GM13977 (cell line): ENCODE measurements around the gene PRR22.

ENCODE experiments used
- DNase-seq: peaks from one replicate; pipeline ENCODE4 v3.0.0; 2012; ENCODE audit warnings: low spot score
- in situ Hi-C: fragments of 300-500 bp; cut with MboI; formaldehyde crosslinking; loops from one replicate; pipeline ENCODE4 v1.12.0; 2022; ENCODE audit warnings: low sequenced_read_pairs, low pct_unique_long_range_greater_than_20kb, mixed read lengths, inconsistent platforms; ENCODE audit not compliant: unreplicated experiment
- TF ChIP-seq, protein P1 (sequence below): IDR thresholded peaks from 2 replicates; pipeline ENCODE4 v1.5.1; 2012; ENCODE audit warnings: mild to moderate bottlenecking, control low read depth; ENCODE audit not compliant: insufficient read depth; ENCODE audit errors: extremely low read depth, missing control alignments

The PRR22 gene

DNA sequence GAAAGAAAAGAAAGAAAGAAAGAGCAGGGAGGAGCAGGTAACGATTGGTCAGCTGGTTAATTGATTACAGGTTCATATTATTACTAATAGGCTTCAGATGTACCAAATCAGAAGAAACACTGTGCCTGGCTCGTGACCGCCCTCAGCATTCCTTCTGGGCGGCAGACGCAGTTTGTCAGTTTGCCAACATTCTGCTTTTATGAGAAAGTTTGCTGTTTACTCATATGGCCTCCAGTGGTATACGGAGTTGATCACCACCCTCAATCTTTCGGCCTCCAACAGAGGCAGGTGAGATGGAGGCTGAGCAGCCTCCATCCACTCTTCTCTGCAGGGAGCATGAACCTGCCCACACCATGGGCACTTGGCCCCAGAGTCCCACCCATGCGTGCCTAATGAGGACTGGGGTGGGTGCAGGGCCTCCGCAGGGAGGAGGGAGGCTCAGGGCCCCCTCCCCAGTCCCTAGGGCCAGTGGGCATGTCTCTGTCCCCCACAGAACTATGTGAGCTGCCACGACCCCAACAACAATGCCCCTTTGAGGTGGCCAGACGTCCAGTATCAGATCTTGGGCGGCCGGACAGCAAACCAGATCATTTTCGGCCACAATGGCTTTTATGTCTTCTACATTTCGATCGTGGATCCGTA lies 8.8 kb downstream of the PRR22 start:
- in situ Hi-C loops: no loop called here
- TF ChIP-seq, protein P1, sequence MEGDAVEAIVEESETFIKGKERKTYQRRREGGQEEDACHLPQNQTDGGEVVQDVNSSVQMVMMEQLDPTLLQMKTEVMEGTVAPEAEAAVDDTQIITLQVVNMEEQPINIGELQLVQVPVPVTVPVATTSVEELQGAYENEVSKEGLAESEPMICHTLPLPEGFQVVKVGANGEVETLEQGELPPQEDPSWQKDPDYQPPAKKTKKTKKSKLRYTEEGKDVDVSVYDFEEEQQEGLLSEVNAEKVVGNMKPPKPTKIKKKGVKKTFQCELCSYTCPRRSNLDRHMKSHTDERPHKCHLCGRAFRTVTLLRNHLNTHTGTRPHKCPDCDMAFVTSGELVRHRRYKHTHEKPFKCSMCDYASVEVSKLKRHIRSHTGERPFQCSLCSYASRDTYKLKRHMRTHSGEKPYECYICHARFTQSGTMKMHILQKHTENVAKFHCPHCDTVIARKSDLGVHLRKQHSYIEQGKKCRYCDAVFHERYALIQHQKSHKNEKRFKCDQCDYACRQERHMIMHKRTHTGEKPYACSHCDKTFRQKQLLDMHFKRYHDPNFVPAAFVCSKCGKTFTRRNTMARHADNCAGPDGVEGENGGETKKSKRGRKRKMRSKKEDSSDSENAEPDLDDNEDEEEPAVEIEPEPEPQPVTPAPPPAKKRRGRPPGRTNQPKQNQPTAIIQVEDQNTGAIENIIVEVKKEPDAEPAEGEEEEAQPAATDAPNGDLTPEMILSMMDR: no peak
- no peak for DNase-seq

DNA sequence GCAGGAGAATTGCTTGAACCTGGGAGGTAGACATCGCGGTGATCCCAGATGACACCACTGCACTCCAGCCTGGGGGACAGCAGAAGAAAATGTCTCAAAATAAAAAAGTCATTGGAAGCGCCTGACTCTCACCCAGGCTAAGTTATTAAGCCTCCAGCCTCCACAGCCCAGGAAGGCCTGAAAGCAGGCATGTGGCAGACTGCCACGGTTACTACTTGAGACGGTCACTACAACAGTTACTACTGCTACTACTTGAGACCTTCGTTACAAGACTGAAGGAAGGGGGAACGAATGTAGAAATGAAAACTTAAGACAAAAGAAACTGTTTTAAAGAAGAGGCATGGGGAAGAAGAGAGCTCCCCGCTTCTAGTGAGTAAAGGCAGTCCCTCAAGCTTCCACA lies 9.6 kb downstream of the PRR22 start:
- in situ Hi-C loops: no loop called here
- DNase-seq: no peak
- TF ChIP-seq, protein P1: no peak

DNA sequence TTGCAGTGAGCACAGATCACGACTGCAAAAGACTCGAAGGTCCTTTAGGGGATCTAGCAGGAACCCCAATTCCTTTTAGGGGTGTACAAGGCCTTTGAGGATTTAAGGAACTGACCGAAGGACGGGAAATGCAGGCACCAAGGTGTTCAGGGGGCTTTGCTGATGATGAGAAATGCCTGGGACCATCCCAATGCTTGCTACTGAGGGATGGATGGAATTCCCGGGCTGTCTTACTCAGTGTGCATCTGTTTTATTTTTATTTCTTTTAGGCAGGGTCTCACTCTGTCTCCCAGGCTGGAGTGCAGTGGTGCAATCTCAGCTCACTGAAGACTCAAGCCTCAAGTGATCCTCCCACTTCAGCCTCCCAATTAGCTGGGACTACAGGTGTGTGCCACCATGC lies 11.3 kb downstream of the PRR22 start:
- DNase-seq: no peak
- TF ChIP-seq, protein P1: no peak
- in situ Hi-C loops: no loop called here

DNA sequence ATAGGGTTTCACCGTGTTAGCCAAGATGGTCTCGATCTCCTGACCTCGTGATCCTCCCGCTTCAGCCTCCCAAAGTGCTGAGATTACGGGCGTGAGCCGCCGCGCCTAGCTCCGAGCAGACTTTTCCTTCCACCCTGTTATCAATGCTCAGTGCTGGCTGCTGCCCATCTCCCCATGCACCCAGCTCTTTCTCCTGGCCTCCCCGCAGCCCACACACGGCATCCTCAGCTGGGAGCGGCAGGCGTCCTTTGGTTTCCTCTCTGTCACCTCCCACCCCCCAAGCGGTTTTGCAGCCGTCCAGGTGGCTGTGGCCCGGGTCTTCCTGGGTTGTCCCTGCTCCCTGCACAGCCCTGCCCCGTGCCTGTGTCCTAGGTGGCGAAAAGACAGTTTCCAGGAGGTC lies 12.1 kb downstream of the PRR22 start:
- in situ Hi-C loops: no loop called here
- TF ChIP-seq, protein P1: no peak
- DNase-seq: no peak

DNA sequence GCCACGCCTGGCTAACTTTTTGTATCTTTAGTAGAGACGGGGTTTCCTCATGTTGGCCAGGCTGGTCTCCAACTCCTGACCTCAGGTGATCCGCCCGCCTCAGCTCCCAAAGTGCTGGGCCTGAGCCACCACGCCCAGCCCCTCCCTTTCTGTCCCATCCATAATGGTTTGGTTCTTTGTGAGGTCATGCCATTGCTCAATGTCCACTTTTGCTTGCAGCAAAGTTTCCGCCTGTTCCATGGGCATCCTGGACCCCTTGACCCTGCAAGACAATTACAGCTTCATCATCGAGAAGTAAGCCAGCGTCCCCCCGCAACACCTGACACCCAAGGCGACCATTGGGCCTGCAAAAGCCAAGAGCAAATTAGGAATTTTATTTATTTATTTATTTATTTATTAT lies 16.6 kb downstream of the PRR22 start:
- DNase-seq: no peak
- TF ChIP-seq, protein P1: no peak
- in situ Hi-C loops: no loop called here

DNA sequence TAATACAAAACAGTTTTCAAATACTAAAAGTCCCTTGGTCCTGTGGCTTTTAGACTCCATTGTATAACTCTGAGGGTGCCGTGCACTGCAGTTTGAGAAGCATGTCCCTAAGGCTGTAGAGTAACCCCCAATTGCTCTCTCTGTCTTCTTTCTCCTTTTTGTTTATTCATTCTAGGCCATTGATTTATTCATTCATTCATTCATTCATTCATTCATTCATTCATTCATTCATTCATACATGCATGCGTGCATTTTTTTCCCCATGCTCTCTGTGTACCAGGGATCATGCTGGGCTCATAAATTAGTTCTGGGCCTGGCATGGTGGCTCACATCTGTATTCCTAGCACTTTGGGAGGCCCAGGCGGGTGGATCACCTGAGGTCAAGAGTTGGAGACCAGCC lies 19.3 kb downstream of the PRR22 start:
- in situ Hi-C loops: no loop called here
- no peak for DNase-seq
- TF ChIP-seq, protein P1: no peak

DNA sequence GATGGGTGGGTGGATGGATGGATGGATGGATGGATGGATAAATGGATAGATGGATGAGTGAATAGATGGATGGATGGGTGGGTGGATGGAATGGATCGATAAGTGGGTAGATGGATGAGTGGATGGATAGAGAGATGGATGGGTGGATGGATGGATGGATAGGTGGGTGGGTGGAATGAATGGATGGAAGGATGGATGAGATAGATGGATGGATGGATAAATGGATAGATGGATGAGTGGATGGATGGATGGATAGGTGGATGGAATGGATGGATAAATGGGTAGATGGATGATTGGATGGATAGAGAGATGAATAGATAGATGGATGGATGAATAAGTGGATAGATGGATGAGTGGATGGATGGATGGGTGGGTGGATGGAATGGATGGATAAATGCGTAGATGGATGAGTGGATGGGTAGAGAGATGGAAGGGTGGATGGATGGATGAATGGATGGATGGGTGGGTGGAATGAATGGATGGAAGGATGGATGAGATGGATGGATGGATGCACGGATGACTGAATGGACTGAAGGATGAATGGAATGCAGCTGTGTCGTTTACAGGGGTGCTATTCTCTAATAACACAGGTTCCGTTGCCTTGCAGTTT lies 21.8 kb downstream of the PRR22 start:
- TF ChIP-seq, protein P1: no peak
- DNase-seq: no peak
- in situ Hi-C loops: no loop called here
